ENCODE results near the gene CHCHD10. TPM values are rescaled to one million over a fixed set of nuclear protein-coding genes. Genes with fewer than 3 reads are reported as not detected.

CHCHD10 gene
- 100 to 1,000 TPM in 2 of 3 donors, 10 to 100 TPM in 1; 75.1 to 432 (median 284) TPM for polyA plus RNA-seq

DNA sequence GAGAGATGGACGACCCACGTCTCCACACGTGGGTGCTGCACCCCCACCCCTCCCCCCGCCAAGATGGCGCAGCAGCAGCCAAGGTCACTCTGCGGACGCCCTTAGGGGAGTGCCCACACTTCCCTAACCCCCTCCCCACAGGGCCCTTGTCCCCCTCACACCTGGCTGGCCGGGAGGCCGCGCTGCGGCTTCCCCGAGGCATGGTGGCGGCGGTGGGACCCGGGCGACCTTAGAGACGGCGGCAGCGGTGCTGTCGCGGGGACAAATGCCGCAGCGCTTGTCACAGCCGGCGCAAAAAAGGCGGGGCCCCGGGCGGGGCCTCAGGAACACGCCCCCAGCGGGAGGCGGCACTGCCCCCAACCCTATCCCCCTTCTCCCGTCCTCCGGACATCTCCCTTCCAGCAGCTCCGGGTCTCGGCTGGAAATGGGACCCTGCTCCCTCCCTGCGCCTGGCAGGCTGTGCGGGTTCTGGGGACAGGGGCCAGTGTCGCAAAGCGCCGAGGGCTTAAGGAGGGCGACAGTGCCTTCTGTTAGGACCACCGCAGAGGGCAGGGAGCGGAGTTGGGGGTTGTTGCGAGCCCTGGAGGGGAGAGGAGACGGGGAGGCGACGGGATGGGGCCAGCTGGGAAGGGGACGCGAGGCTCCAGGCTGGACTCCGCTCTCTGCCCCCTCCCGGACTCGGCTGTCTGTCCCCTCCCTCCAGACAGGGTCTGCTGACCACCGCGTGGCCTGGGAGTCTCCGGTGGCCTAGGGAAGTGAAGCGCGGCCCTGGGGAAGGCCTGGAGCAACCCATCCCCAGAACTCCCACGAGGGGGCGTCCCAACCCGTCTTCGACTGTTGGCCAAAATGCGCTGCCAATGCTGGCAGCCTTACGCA lies at the start of gene CHCHD10:
CHCHD10 (minus strand) TSS at position 300 of the 876 bp plus-strand sequence; CDS start at position 202, 98 bp downstream.
- no peak within 1 kb of the TSS for H3K27ac ChIP-seq (ENCODE audit: low read depth, low read length)
- 0 to 2% (median 1%) methylated on average over 50 to 63 of the region's 63 CpGs for WGBS, 3 donors

DNA sequence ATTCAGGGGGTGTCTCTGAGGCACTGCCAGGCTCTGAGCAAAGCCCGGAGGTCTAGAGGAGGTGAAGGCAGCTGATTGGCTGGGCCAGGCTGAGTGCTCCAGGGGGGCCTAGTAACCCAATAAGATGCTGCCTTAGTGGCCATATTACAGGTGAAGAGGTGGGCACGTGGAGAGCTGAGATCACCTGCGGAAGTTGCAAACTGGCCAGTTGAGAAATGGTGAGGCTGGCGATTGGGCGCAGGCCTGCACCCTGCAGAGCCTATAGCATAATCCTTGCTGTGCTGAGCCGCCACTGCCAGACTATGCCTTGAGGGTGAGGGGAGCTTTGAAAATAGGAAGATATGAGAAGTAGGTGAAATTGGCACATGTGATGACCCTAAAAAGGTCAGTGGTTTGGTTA lies 49.4 kb upstream of the CHCHD10 start:
- 90 to 97% (median 95%) methylated on average over 6 of the region's 6 CpGs for WGBS, 3 donors
- H3K27ac ChIP-seq (ENCODE audit: low read depth, low read length): no peak overlapping the region

- WGBS, 3 donors: 84 to 89% (median 87%) methylated on average over 18 of the region's 18 CpGs
- H3K27ac ChIP-seq (ENCODE audit: low read depth, low read length): no peak overlapping the region
Measured at GRCh38 chr22:23816156-23816976, 48.6 kb upstream of the CHCHD10 start.

DNA sequence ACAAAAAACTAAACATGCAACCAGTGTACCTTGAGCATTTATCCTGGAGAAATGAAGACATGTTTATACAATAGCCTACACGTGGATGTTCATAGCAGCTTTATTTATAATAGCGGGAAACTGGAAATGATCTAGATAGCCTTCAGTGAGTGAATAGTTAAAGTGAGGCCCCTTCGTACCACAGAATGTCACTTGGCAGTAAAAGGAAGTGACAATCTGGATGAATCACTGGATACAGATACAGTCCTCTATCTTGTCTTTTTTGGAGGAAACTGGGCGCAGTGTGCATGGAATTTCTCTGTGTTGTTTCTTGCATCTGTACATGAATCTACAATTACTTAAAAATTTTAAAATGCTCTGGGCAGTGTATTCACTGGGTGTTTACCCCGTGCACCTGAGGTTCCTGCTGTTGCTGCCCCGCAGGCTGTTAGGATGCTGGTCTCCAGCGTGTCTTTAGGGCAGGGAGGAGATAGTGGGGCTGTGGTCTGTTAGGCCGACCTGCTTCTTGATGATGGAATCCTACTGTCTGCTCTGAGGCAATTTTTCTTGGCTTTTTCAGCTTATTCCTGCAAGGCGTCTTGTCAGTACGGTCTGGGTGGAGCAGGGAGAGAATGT lies 47.9 kb upstream of the CHCHD10 start:
- H3K27ac ChIP-seq (ENCODE audit: low read depth, low read length): no peak overlapping the region
- 76 to 84% (median 79%) methylated on average over 10 of the region's 10 CpGs for WGBS, 3 donors

- WGBS, 3 donors: 94 to 97% (median 95%) methylated on average over 4 of the region's 4 CpGs
- no peak overlapping the region for H3K27ac ChIP-seq (ENCODE audit: low read depth, low read length)
Measured at GRCh38 chr22:23812378-23812777, 44.6 kb upstream of the CHCHD10 start.

DNA sequence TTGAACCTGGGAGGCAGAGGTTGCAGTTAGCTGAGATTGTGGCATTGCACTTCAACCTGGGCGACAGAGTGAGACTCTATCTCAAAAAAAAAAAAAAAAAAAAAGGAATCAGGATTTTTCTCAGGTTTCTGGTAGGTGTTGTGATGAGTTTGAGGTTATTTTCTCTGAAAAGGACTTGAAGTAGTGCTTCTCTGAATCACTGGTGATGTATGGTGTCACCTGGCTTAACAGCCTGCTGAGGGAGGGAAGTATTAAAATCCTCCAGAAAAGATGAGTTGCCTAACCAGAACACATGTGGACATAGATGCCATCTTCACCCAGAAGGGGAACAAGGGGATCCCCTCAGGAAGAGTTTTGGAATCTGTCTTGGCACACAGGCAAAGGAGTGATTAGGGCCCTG lies 39.1 kb upstream of the CHCHD10 start:
- WGBS, 3 donors: 100% methylated on average over 1 of the region's 1 CpG
- no peak overlapping the region for H3K27ac ChIP-seq (ENCODE audit: low read depth, low read length)

DNA sequence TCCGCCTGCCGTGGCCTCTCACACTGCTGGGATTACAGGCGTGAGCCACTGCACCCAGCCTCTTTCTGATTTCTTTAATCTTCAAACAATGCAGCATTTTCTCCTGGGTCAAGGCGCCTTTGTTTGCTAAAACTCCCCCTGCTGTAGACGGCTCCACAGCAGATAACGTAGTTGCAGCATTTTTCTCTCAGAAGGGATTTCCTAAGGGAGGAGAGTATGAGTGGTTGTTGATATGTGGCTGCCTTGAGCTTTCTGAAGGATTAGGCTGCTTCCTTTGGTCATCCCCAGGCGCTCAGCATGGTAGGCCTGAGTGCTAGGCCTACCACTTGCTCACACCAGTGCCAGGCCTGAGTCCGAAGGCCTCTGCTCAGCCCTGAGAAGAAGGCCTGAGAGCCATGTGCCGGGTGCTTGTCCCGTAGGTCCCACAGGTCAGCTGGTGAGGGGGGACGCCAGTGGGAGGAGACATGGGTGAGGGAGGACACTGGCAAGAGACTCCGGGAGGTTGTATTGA lies 37.1 kb upstream of the CHCHD10 start:
- H3K27ac ChIP-seq (ENCODE audit: low read depth, low read length): no peak overlapping the region
- WGBS, 3 donors: 81 to 84% (median 83%) methylated on average over 12 of the region's 12 CpGs

GRCh38 chr22:23803001-23803819 lies 35.4 kb upstream of the CHCHD10 start:
- H3K27ac ChIP-seq (ENCODE audit: low read depth, low read length): no peak overlapping the region
- 79 to 83% (median 83%) methylated on average over 21 of the region's 21 CpGs for WGBS, 3 donors

GRCh38 chr22:23801886-23802377 lies 34.2 kb upstream of the CHCHD10 start:
- H3K27ac ChIP-seq (ENCODE audit: low read depth, low read length): no peak overlapping the region
- WGBS, 3 donors: 93 to 96% (median 94%) methylated on average over 8 of the region's 8 CpGs

DNA sequence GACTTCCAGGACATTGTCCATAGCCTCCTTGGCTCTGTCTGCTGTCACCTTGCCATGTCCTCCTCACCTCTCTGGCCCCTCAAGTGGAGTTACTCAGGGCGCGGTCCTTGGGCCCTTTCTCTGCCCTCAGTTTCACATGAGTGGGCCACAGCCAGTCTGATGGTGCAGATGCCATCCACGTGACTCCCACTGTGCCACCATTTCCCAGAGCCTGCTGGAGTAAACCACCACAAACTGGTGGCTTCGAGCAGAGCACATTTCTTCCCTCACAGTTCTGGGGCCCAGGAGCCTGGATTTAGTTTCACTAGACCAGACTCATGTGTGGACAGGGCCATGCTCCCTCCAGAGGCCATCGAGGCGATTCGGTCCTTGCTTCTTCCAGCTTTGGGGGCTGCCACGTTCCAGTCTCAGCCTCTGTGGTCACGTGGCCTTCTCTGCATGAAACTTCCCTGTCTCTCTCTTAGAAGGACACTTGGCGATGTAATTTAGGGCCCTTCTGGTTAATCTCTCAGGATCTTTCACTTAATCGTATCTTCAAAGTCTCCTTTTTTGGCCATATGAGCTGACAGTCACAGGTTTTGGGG lies 33.6 kb upstream of the CHCHD10 start:
- 88 to 94% (median 89%) methylated on average over 11 of the region's 11 CpGs for WGBS, 3 donors
- H3K27ac ChIP-seq (ENCODE audit: low read depth, low read length): no peak overlapping the region

DNA sequence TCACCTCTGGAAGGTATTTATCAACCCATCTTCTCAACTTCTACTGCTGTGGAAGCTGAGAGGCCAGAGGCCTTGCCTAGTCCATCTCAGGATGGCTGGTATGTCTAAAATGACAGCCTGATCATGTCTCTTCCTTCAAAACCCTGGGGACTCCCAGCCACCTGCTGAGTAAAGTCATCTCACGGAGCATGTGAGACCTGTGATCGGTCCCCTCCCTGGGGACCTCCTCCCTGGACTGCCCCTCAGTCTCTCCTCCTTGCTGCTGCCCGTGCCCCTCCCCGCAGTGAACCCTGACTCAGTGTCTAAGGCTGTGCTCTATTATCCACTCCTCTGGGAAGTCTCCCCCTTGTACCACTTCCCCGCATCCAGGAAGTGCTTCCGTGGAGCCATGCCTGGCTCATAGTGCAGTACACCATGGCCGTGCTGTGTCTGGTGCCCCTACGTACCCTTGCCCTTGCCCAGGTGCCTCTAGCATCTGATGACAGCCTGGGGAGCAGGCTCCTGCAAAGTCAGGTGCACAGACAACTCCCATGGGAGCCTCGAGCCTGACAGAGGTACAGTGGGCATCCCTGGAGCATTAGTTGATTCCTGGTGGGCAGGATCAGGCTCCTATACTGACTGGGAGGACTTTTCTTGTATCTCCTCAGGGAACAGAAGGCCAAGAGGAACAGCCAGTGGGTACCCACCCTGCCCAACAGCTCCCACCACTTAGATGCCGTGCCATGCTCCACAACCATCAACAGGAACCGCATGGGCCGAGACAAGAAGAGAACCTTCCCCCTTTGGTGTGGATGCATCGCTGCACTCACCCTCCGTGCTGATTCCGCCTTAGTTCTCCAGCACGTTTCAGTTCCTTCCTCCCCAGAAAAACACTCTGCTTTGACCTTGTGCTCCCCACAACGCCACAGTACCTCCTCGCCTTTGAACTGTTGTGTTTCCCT lies 32.8 kb upstream of the CHCHD10 start:
- 93 to 95% (median 95%) methylated on average over 18 of the region's 18 CpGs for WGBS, 3 donors
- no peak overlapping the region for H3K27ac ChIP-seq (ENCODE audit: low read depth, low read length)

- no peak overlapping the region for H3K27ac ChIP-seq (ENCODE audit: low read depth, low read length)
- WGBS, 3 donors: 57 to 69% (median 65%) methylated on average over 5 of the region's 5 CpGs
Measured at GRCh38 chr22:23796461-23796860, 28.7 kb upstream of the CHCHD10 start.

DNA sequence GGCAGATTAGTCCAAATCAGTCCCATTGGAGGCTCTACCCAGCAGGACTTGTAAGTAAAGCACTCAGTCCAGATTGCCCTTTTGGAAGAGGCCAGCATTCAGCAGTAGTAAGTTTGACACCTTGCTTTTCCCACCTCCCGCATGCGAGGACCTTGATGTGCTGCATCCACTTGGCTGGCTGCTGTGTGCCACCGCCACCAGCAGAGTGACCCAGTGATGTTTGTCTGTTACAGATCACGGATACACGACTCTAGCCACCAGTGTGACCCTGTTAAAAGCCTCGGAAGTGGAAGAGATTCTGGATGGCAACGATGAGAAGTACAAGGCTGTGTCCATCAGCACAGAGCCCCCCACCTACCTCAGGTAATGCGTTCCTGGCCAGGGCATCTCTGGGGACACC lies 25.6 kb upstream of the CHCHD10 start:
- WGBS, 3 donors: 83 to 92% (median 89%) methylated on average over 8 of the region's 8 CpGs
- H3K27ac ChIP-seq (ENCODE audit: low read depth, low read length): no peak overlapping the region

DNA sequence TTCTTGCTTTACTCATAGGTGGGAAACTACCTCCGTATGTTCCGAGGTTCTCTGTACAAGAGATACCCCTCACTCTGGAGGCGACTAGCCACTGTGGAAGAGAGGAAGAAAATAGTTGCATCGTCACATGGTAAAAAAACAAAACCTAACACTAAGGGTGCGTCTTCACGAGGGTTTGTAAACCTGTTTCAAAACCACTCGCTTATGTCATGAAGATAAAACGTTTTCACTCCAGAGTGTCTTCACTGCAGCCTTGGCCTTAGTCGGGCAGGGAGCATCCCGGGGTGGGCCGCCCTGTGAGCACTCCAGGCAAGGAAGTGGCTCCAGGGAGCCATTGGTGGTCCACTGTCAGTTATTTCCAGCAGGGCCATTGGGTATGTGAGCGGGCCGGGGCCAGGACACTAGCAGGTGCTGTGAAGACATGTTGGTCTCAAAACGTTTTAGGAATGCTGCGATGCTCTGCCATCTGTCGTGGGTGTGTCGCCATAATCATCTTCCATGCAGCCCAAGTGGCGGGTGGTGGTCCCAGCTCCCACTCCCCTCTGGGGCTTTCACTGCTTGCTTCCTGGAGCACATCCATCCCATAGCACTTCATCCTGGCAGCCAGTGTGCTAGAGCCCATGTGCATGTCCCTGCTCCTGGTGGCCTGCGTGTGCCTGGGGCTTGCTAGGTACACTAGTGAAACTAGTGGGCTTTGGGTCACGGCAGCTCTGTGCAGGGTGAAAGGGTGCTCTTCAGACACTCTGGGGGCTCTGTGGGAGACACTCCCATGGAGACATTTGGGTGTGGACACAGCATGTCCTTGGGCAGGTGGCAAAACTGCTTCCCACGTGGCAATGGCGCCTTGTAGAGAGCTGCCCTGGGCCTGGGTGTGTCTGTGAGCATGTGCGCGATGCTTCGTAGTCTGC lies 24.2 kb upstream of the CHCHD10 start:
- H3K27ac ChIP-seq (ENCODE audit: low read depth, low read length): no peak overlapping the region
- WGBS, 3 donors: 78 to 86% (median 83%) methylated on average over 25 of the region's 25 CpGs
